Activated naive CD8-positive, alpha-beta T cell treated with anti-CD3 and anti-CD28 coated beads, Interleukin-2, amount 10 ng/mL, durations not matched to agents 7 days and 5 days (primary cell): ENCODE measurements around the gene CROCC2. TPM values are rescaled to one million over a fixed set of nuclear protein-coding genes. Genes with fewer than 3 reads are reported as not detected.

Experiments
- ATAC-seq: fragments of 150-1000 bp; cut with Tn5 transposase; one replicate; pipeline ENCODE4 v1.10.0; 2021; ENCODE audit warnings: low read depth, moderate library complexity
- POLR2A ChIA-PET: fragments of 350-600 bp; sonication (Branson Sonifier 250); formaldehyde crosslinking; loops from one replicate; lab custom pipeline; 2021; ENCODE audit warnings: antibody characterized with exemption; lab: Charles Lee
- DNase-seq: peaks from one replicate; pipeline ENCODE4 v3.0.0; 2021
- H3K27ac Mint-ChIP-seq: one replicate; pipeline ENCODE4 v1.8.0; 2022; ENCODE audit warnings: mild to moderate bottlenecking, mixed read lengths
- H3K27me3 Mint-ChIP-seq: one replicate; pipeline ENCODE4 v1.8.0; 2022; ENCODE audit warnings: mild to moderate bottlenecking, moderate library complexity, mixed read lengths
- H3K36me3 Mint-ChIP-seq: one replicate; pipeline ENCODE4 v1.8.0; 2021; ENCODE audit warnings: mild to moderate bottlenecking, mixed read lengths
- H3K4me1 Mint-ChIP-seq: one replicate; pipeline ENCODE4 v1.8.0; 2021; ENCODE audit warnings: mixed read lengths
- H3K4me3 Mint-ChIP-seq: one replicate; pipeline ENCODE4 v1.8.0; 2022; ENCODE audit warnings: mild to moderate bottlenecking, moderate library complexity, mixed read lengths
- H3K9me3 Mint-ChIP-seq: one replicate; pipeline ENCODE4 v1.8.0; 2021; ENCODE audit warnings: mixed read lengths
- total RNA-seq, 2 experiments: library from RNA; stranded (reverse); gene quantifications; one replicate each; pipeline ENCODE4 v1.2.3, GENCODE V29; 2021

The CROCC2 gene
- total RNA-seq, 2 experiments from 2014 or later: not detected

GRCh38 chr2:240892925-240893324 lies 13.2 kb upstream of the CROCC2 start:
- Mint-ChIP-seq H3K36me3 (no peaks in the 10 kb centered on the region), H3K4me1 (no peaks in the 10 kb centered on the region), H3K4me3 (no peak overlapping the region), H3K27ac (no peak overlapping the region), H3K27me3 (no peaks in the 10 kb centered on the region), H3K9me3 (no peaks in the 10 kb centered on the region)
- ATAC-seq: no peak
- POLR2A ChIA-PET: no interaction called here
- DNase-seq: no peak

GRCh38 chr2:240893363-240893844 lies 12.7 kb upstream of the CROCC2 start:
- H3K9me3 Mint-ChIP-seq: no peaks in the 10 kb centered on the region
- no peak for DNase-seq
- no peaks in the 10 kb centered on the region for H3K4me1 Mint-ChIP-seq
- no peak for ATAC-seq
- H3K27me3 Mint-ChIP-seq: no peaks in the 10 kb centered on the region
- no peak overlapping the region for H3K27ac Mint-ChIP-seq
- no peaks in the 10 kb centered on the region for H3K36me3 Mint-ChIP-seq
- POLR2A ChIA-PET: no interaction called here
- no peak overlapping the region for H3K4me3 Mint-ChIP-seq

- no peaks in the 10 kb centered on the region for H3K4me1 Mint-ChIP-seq
- no peak overlapping the region for H3K27ac Mint-ChIP-seq
- no peak for DNase-seq
- H3K36me3 Mint-ChIP-seq: no peaks in the 10 kb centered on the region
- no peak overlapping the region for H3K4me3 Mint-ChIP-seq
- H3K9me3 Mint-ChIP-seq: no peaks in the 10 kb centered on the region
- POLR2A ChIA-PET: no interaction called here
- no peaks in the 10 kb centered on the region for H3K27me3 Mint-ChIP-seq
- ATAC-seq: no peak
Observed at GRCh38 chr2:240894006-240894405, 12.1 kb upstream of the CROCC2 start.

- Mint-ChIP-seq H3K4me1 (no peaks in the 10 kb centered on the region), H3K36me3 (no peaks in the 10 kb centered on the region), H3K27me3 (no peaks in the 10 kb centered on the region), H3K4me3 (no peak overlapping the region), H3K27ac (no peak overlapping the region), H3K9me3 (no peaks in the 10 kb centered on the region)
- DNase-seq (no peak), ATAC-seq (no peak)
- POLR2A ChIA-PET: no interaction called here
Observed at GRCh38 chr2:240894836-240895558, 11.1 kb upstream of the CROCC2 start.

DNA sequence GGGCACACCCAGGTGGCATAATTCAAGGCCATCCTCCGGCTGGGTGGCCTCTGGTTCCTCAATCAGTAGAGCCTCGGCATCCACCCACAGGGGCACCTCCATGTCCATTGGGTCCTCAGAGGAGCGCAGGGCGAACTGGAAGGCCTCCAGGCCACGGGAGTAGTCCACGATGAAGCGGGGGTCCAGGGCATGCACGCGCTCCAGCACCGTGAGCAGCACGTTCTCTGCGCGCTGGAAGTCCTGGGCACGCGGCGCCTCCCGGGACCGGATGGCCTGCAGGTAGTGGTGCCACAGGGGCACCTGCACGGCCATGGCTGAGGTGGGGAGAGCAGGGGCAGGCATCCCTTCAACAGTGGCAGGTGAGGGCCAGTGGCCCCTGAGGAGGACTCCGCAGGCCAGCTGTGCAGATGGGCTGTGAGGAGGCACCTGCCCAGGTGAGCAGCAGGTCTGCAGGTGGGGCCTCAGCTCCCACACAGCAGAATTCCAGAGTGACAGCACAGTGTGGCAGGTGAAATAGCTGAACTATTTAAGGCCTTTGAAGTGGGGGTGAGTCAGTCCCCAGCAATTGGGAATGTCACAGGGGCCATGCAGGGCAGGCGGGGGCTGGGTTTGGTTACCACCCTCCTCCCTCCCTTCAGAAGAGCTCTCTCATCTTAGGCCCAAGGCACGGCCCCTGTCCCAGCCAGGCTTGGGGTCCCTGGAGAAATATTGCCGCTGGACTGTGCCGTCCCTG lies 10.3 kb upstream of the CROCC2 start, which contains the start of gene MAB21L4:
MAB21L4 (minus strand) TSS at position 501 of the 733 bp plus-strand sequence; CDS start at position 342, 159 bp downstream.
- no peak for DNase-seq
- POLR2A ChIA-PET: no interaction called here
- Mint-ChIP-seq H3K4me1 (no peaks in the 10 kb centered on the region), H3K27me3 (no peaks in the 10 kb centered on the region), H3K36me3 (no peaks in the 10 kb centered on the region), H3K27ac (no peak within 1 kb of the TSS), H3K9me3 (no peaks in the 10 kb centered on the region), H3K4me3 (no peak within 1 kb of the TSS)
- ATAC-seq: no peak

GRCh38 chr2:240896394-240896793 lies 9.7 kb upstream of the CROCC2 start:
- Mint-ChIP-seq H3K4me1 (no peaks in the 10 kb centered on the region), H3K36me3 (no peaks in the 10 kb centered on the region), H3K9me3 (no peaks in the 10 kb centered on the region), H3K27me3 (no peaks in the 10 kb centered on the region), H3K4me3 (no peak overlapping the region), H3K27ac (no peak overlapping the region)
- ATAC-seq: no peak
- DNase-seq: no peak
- POLR2A ChIA-PET: no interaction called here

DNA sequence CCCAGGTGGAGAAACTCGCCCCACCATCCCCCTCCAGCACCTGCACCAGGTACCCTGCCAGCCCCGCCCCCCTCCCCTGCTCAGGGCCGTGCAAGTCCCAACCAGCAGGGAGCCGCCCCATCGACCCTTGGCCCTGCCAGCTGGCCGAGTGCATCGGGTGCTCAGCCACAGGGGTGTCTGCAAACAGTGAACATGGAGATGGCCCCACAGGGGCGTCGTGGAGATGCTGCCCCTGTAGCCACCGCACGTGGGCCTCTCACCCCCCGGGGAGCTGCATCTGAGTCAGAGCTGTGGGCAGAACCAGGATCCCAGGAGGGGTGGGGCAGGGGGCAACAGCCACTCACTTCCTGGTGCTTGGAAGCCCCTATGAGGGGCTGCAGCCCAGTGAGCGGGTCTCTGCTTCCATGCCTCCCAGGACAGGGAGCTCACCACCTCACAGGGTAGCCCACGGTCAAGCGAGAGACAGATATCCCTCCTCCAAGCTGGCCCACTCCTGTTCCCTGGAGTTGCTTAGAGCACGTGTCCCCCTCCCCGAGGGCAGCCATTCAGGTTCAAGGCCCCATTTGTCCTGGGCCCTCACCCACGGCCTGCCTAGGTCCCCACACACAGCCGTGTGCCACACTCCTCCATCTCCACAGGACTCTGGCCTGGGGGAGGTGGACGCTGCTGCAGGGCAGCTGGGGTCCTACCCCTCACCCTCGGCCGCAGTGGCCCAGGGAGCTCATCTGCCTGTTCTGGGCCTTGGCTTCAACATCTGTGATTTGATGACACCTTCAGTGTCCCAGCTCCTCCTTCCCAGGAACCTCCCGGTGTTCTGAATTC lies 9.1 kb upstream of the CROCC2 start:
- ATAC-seq (no peak), DNase-seq (no peak)
- Mint-ChIP-seq H3K4me3 (no peak overlapping the region), H3K4me1 (no peaks in the 10 kb centered on the region), H3K9me3 (no peaks in the 10 kb centered on the region), H3K27ac (no peak overlapping the region), H3K36me3 (no peaks in the 10 kb centered on the region), H3K27me3 (no peaks in the 10 kb centered on the region)
- POLR2A ChIA-PET: no interaction called here

DNA sequence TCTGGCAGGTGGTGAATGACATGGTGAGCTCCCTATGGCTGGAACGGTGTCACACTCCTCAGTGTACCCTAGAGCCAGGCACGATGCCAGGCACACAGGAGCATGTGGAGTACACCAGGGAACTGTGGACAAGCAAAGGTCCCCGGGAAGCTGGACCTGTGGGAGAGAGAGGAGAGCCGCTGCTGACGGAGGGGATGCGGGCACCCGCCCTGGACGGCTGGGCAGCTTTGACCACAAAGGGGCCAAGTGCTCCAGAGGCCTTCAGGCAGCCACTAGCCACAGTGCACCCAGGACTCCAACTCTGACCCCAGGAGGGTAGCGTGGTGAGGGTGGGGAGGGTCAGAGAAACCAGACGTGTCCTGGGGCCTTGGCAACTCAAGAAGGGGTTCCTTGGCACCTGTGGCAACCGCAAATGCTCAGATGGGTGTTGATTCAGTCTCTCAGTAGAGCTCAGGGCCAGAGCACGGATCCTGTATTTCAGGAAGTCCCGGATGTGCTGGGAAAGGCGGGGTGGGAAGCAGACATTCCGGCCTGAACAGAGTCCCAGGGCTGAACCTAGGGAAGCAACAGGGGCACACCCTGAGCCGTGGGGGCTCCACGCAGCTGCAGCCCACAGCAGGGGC lies 7.9 kb upstream of the CROCC2 start:
- Mint-ChIP-seq H3K27ac (no peak overlapping the region), H3K36me3 (no peaks in the 10 kb centered on the region), H3K9me3 (no peaks in the 10 kb centered on the region), H3K4me3 (no peak overlapping the region), H3K4me1 (no peaks in the 10 kb centered on the region), H3K27me3 (no peaks in the 10 kb centered on the region)
- DNase-seq: no peak
- no peak for ATAC-seq
- POLR2A ChIA-PET: no interaction called here

DNA sequence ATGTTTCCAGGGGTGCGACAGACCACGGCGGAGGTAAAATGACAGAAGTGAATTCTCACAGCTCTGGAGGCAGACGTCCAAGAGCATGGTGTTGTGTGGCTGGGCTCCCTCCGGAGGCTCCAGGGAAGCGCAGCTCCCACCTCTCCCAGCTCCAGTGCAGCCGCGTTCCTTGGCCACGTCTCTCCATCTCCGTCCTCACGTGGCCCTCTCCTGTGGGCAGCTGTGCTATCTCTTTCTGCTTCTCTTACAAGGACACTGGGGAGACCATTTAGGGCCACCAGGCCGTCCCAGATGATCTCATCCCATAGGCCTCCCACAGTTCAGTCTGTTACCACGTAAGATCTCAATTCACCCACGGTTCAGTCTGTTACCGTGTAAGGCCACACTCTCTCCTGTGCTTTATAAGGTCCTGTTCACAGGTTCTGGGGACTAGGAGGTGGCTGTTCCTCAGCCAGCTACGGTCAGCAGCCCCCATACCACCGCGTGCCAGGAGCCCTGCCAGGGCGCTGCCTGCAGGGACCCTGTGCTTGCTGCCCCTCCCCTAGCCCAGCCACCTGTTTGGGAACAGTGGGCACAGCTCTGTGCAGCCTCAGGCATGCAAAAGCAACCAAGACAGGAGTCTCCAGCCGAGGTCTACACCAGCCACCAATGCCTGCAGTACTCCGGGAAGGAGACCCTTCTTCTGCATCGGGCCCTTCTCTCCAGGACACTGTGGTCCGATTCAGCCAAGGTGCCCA lies 7.2 kb upstream of the CROCC2 start:
- Mint-ChIP-seq H3K4me3 (no peak overlapping the region), H3K27me3 (no peaks in the 10 kb centered on the region), H3K36me3 (no peaks in the 10 kb centered on the region), H3K4me1 (no peaks in the 10 kb centered on the region), H3K9me3 (no peaks in the 10 kb centered on the region), H3K27ac (peak overlapping the region; percentile 48)
- POLR2A ChIA-PET: no interaction called here
- ATAC-seq (no peak), DNase-seq (no peak)

DNA sequence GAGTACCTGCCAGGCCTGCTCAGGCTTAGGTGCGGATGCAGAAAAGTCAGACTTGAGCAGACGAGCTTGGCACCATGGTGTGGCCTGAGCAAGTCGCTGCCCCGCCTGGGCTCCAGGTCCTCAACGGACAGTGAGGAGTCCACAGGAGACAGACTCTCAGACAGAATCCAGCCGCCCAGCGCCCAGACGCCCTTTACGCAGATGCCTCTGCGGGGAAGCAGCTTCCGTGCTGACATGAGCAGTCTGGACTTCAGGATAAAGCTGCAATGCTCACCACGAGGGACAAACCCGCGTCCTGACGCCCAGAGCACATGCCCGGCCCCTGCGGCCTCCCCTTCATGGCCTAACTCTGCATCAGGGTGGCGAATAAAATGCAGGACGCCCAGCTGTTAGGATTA lies 6.7 kb upstream of the CROCC2 start:
- no peak for ATAC-seq
- POLR2A ChIA-PET: no interaction called here
- no peaks in the 10 kb centered on the region for H3K27me3 Mint-ChIP-seq

GRCh38 chr2:240900141-240900860 lies 5.8 kb upstream of the CROCC2 start:
- H3K27me3 Mint-ChIP-seq: no peaks in the 10 kb centered on the region
- no peak for DNase-seq
- ATAC-seq: no peak
- H3K9me3 Mint-ChIP-seq: no peaks in the 10 kb centered on the region
- H3K4me1 Mint-ChIP-seq: no peaks in the 10 kb centered on the region
- no peak overlapping the region for H3K4me3 Mint-ChIP-seq
- POLR2A ChIA-PET: no interaction called here
- H3K27ac Mint-ChIP-seq: no peak overlapping the region
- H3K36me3 Mint-ChIP-seq: no peaks in the 10 kb centered on the region

More for the DNA sequence above, 6.7 kb upstream of the CROCC2 start:
- Mint-ChIP-seq H3K27ac (no peak overlapping the region), H3K4me3 (no peak overlapping the region), H3K4me1 (no peaks in the 10 kb centered on the region), H3K36me3 (no peaks in the 10 kb centered on the region), H3K9me3 (no peaks in the 10 kb centered on the region)
- no peak for DNase-seq

DNA sequence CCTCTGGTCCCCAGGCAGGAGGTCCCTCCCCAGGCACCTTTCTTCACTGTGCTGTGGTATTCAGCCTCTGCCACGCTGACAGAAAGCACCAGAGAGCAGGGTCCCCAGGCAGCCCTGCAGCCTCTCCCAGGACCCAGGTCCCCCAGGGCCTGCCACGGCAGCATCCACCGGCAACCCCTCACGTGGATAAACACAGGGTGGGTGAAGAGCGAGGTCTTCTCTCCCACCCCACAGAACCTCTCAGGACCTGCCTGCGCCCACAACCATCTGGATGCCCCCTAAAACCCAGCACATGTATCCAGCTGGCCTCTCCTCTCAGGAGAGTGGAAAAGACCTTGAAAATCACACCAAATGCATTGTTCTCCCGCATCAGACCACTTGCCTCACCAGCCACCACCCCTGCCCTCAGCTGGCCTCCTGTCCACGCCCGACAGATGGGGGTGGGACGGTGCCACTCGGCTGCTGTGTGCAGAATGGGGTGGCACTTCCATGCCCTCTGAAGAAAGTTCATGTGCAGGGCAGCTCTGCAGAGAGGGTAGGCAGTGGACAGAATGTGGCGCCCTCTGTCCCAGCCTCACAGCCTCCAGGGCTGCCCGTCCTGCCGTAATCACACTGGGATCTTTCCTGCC lies 4.0 kb upstream of the CROCC2 start:
- no peaks in the 10 kb centered on the region for H3K27me3 Mint-ChIP-seq
- DNase-seq: no peak
- no peak for ATAC-seq
- no peaks in the 10 kb centered on the region for H3K4me1 Mint-ChIP-seq
- no peak overlapping the region for H3K27ac Mint-ChIP-seq
- no peak overlapping the region for H3K4me3 Mint-ChIP-seq
- no peaks in the 10 kb centered on the region for H3K36me3 Mint-ChIP-seq
- POLR2A ChIA-PET: no interaction called here
- no peaks in the 10 kb centered on the region for H3K9me3 Mint-ChIP-seq
